CD4-positive, alpha-beta T cell treated with Interferon alpha-2 for 1 hour (primary cell): Measurements from ENCODE around the gene CHRM1.
"Not testable (repeated sequence)": the region's sequence is repeated elsewhere in the genome, so short reads cannot be mapped to it uniquely, and the experiment has no call there.

Source experiments
- DNase-seq, 2 donors: peaks; one replicate each; pipeline ENCODE4 v3.0.0-alpha.2; 2020 to 2022

CHRM1 gene, protein sequence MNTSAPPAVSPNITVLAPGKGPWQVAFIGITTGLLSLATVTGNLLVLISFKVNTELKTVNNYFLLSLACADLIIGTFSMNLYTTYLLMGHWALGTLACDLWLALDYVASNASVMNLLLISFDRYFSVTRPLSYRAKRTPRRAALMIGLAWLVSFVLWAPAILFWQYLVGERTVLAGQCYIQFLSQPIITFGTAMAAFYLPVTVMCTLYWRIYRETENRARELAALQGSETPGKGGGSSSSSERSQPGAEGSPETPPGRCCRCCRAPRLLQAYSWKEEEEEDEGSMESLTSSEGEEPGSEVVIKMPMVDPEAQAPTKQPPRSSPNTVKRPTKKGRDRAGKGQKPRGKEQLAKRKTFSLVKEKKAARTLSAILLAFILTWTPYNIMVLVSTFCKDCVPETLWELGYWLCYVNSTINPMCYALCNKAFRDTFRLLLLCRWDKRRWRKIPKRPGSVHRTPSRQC

DNA sequence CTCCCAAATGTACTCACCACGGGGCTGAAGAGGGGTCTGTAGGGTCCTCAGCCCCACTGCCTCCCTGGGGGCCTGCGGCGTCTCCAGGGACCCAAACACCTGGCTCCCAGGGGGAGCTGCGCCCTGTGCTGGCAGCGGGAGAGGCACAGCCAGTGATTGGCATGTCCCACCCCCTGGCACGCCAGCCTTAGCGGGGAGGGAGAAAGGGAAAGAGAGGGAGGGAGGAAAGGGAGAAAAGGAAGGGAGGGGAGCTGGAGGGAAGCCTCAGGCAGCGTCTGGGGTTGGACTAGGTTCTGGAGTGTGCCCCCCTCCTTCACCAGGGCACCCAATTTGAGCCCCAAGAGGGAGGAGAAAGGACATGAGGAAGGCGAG, at the start of gene CHRM1:
Gene CHRM1 (minus strand): TSS at position 163 of the 372 bp plus-strand sequence. CDS start 10,263 bp downstream, outside the sequence.
- DNase-seq, result no peak

DNA sequence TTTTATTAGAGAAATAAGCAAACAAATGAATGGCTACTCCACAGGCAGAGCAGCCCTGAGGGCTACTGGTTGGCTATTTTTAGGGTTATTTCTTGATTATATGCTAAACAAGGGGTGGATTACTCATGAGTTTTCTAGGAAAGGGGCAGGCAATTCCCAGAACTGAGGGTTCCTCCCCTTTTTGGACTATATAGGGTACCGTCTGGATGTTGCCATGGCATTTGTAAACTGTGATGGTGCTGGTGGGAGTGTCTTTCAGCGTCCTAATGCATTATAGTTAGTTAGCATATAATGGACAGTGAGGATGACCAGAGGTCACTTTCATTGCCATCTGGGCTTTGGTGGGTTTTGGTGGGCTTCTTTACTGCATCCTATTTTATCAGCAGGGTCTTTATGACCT, 44.4 kb upstream of the CHRM1 start:
- DNase-seq, result no peak

DNA sequence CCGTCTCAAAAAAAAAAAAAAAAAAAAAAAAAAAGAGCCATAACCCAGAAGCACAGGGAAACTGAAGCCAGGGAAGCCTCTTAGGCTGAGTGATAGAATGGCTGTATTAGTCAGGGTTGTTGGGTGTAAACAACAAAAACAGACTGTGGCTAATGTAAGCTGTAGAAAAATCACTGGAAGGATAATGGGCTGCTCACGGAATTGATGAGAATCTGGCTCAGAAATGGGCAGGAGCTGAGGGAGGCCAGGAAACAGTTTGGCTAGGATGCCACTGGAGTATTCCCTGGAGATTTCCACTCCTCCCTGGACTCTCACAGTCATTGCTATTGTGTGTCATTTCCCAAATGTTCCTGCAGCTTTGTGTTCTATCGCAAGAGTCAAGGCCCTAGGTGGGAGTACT, 41.2 kb upstream of the CHRM1 start:
- DNase-seq, result no peak

DNA sequence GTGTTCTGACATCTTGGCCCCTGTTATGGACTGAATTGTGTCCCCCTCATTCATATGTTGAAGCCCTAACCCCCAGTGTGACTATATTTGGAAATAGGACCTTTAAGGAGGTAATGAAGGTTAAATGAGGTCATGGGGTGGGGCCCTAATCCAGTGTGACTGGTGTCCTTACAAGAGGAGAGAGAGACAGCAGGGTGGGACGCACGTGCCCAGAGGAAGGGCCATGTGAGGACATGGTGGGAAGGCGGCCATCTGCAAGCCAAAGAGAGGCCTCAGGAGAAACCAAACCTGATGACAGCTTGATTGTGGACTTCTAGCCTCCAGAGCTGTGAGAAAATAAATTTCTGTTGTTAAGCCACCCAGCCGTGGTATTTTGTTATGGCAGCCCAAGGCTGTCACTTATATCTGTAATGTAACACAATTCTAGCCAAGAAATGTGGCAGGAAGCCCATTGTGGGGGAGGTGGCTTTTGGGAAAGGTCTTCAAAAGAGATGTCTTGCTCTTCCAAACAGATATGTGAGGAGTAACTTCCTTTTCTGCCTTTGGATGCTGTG, 39.9 kb upstream of the CHRM1 start:
- no peak for DNase-seq

DNA sequence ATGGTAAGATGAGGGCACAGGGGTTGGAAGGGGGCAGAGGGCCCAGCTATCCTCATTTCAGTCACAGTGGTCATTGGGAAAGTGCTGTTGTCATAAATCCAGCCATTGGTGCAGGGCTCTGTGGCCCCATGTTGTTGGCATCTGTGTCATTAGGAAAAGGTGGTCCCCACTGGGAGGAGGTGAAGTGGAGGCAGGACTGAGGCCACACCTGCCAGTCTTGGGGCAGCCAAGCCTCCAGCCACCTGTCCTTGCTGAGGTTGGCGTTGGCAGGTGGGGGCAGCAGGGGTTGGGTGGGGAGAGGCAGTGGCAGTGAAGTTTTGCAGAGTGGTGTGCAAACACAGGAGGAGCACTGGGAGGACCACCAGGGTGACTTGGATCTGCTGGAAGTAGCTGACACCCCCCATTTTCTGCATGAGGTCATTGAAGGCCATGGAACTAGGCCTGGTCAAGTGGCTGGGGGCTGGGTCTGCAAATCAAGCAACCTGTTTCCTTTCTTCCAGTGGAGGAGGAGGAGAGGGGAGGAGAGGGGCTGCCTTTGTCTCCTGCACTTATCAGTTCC, 38.3 kb upstream of the CHRM1 start:
- DNase-seq, result no peak

DNA sequence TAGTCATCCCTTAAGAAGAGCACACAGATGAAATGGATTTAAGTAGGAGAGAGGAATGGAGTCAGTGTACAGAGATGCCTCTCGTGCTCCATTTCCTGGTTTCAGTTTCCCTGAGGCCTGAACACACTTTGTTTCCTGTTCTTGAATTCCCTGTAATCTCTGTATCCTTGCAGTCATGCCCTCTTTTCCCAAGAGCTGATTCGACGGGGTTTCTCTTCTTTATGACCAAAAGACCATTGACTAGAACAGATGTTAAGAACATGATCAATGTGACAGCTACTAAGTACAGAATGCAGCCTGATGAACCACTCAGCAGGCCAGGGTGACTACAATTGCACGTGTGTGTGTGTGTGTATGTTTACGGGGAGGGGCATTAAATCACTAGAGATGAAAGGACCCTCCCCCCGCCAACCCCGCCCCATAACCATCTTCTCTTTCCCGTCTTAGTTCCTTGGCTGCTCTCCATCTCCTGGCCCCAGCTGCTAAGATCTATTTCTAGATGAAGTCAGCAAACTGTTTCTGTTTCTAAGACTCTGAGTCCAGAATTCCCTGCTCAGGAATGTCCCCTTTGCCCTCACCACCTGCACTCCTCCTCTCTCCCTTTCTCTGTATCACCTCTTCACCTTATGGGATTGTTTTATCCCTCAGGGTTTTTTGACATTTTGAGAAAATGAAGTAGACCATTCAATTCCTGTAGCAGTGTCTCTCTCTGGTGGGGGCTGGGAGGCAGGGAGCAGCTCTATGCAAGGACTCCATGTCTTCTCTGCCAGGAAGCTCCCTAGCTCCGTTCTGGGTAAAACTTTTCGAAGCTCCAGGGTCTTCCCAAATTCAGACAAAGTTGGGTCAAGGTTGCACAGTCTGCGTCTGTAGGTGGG, 37.6 kb upstream of the CHRM1 start:
- DNase-seq, result no peak

DNA sequence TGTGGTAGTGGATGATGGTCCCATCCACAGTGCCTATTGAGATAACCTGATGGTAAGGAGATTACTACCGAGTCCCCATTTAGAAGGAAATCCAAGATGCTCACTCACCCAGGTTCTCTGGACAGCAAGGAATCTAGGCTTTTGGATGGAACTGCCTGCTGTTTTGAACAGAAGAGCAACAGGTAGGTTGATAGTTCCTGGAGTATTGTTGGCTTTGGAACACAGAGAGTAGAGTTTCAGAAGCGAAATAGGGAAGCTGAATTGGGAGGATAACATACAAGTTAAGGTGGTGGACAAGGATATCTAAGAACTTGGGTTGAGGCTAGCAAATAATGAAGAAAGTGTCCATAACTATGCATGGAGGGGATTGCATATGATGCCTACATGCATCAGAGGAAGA, 36.0 kb upstream of the CHRM1 start:
- DNase-seq, result no peak

DNA sequence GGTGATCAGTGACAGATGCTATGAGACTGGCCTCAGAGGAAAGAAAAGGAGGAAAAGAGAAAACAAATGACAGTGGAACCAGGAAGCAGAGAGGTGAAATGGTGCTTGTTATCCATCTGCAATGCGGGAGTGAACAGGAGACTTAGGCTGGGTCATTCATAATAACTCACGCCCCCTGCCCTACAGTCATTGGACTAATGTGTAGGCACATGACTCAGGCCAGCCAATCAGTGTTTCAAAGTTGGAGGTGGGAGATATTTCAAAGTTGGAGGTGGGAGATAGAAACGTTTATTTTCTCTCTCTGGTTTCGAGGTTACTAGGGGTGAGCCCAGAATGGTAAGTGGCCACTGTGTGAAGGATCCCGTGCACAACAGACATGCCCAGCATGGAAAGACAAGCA, 33.3 kb upstream of the CHRM1 start:
- no peak for DNase-seq

DNA sequence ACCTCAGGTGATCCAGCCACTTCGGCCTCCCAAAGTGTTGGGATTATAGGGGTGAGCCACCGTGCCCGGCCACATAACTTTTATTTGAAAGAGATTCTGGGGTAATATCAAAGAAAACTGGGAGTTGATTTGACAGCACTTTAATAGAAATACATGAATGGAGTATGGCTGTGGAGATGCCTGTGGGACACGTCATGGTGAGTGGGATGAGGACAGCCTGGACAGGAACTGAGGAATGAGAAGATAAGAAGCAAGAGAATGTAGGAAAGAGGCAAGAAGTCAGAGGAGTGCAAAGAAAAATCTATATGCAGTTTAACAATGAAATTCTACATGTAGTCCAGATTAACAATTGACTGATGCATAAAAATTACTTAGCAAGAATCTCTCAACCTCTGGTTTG, 32.6 kb upstream of the CHRM1 start:
- DNase-seq, result no peak

DNA sequence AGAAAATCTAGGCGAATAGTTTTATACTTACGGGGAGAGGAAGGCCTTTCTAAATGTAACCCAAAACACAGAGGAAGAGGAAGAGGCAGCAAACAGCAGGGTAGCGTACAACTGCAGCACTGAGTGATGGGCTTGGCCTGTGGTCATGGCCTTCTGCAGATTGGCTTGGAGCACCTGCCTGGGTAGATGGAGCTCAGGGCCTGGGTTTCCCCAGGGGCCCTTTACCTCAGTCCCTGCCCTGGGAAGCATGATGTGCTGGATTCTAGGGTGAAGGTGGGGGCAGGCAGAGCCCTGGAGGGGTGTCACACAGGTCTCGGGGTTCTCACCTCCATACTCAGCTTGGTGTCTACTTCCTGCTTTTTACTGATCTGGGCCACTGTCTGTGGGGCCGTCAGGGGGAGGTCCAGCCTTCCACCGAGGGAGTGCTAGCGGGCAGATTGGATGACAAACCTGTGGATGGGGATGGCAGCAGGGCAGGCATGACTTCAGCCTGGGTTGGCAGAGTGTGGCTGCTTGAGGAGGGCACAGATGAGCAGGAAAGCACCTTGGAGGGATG, 27.7 kb upstream of the CHRM1 start:
- DNase-seq, result no peak

DNA sequence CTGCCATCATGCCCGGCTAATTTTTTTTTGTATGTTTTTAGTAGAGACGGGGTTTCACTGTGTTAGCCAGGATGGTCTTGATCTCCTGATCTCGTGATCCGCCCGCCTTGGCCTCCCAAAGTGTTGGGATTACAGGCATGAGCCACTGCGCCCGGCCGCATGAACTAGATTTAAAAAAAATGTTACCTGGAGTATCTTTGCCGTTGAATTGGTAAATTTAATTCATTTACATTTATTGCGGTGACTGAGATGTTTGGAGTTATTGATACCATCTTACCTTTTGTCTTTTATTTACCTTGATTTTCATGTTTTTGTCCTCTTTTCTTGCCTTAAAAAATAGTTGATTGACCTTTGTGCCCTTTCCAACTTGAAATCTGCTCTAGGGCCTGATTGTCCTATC, 24.4 kb upstream of the CHRM1 start:
- DNase-seq, result not testable (repeated sequence)

DNA sequence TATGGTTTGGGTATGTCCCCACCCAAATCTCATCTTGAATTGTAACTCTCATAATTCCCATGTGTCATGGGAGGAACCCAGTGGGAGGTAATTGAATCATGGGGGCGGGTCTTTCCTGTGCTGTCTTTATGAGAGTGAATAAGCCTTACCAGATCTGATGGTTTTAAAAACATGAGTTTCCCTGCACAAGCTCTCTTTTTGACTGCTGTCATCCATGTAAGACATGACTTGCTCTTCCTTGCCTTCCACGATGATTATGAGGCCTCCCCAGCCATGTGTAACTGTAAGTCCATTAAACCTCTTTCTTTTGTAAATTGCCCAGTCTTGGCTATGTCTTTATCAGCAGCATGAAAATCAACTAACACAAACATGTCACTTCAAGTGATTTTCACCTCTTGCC, 16.4 kb upstream of the CHRM1 start:
- DNase-seq, result not testable (repeated sequence)

DNA sequence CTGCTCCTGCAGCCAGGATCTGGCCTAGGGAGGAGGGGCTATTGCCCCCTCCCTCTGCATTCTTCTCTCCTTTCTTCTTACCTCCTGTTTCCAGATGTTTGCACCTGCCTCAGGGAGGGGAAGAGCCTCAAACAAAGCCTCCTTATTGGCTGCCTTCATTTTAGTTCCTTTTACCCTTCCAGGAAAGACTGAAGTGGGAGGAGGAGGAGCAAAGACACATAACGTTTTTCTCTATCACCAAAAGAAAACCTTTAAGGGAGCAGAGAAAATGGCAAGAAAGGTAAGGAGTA, 13.3 kb upstream of the CHRM1 start:
- DNase-seq, result no peak

DNA sequence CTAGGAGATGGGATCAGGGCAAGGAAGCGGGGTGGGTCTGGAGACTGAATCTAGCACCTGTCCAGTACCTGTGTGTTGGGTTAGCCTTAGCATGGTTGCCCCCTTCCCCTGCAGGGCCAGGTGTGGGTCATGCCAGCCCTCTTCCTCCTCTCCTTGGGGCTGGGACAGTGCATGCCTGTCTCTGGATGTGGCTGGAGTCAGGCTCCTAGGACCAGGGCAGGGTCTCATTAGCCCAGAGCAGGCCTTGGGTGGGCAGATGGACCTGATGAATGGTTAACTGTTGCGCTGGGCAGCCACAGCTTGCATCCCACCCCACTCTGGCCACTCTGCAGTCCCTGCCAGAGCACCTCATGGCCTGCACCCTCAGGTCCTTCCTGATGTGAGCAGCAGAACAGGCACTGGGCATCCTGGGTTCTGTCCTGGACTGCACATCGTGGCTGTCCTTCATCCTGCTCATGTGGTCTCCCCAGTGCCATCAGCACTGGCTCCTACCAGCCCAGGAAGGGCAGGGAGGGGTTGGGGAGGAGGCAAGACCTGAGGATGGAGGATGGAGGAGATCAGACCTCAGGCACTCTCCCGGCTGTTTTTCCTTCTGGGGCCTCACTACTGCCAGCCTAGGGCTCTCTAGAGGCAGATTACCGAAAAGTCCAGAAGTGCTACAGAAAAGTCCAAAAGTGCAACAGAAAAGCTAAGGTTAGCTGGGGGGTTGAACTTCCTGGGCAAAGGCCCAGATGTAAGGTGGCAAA, 12.8 kb upstream of the CHRM1 start:
- no peak for DNase-seq

DNA sequence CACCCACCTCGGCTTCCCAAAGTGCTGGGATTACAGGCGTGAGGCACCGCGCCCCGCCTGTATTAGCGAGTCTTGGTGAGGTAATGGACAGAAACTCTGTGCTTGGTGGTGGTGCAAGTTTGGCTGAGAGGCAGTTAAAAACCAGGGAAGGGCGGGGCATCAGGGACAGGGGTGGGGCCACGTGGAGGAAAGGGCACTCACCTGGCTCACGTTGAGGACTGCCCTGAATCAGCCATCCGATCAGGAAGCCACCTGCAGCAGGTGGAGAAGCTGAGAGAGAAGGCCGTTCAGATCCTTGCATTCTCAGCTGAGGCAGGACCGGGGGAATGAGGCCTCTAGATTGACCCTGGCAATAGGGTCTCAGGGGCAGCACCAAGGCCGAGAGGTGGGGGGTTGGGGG, 12.1 kb upstream of the CHRM1 start:
- DNase-seq, result no peak

DNA sequence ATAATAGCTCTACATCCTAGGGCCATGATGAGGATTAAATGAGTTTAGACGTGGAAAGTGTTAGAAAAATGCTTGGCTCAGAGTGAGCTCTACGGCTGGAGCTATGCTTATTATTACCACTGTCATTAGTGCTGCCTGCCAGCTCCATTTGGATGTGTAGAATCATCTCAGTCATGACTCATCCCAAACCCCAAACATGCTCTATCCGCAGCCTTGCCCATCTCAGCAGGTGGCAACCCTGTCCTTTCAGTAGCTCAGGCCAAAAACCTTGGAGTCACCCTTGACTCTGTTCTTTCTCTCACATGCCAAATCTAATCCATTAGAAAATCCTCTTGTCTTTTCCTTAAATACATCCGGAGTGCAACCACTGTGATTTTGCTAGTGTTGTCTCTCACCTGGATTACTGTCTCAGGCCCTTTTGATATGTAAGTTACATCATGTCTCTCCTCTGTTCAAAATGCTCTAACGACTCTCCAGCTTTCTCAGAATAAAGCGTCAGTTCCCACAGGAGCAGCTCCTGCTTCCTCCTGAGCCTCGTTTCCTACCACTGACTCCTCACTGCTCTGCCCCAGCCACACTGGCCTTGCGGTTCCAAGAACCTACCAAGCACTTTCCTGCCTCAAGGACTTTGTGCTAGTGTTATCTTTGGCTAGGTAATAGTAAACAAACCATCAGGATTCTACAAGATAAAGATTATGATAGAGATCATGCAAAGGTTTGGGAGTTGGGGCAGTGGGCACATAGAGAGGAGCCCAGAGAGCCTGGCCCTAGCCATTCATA, 10.5 kb upstream of the CHRM1 start:
- DNase-seq, result no peak

DNA sequence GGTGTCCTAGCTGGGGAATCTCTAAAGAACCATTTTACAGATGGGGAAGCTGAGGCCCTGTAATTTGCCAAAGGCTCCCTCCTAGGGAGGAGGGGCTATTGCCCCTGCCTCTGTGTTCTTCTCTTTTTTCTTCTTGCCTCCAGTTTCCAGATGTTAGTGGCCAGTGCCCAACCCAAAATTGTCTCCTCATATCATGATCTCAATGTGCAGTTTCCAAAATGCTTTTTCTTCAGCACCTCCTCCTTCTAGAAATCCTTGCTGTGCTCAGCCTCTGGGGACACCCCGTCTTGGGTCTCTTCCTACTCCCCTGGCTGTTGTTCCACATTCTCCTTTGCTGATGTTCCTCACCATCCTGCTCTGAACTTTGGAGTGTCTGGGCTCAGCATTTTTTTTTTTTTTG, 9.5 kb upstream of the CHRM1 start:
- no peak for DNase-seq

DNA sequence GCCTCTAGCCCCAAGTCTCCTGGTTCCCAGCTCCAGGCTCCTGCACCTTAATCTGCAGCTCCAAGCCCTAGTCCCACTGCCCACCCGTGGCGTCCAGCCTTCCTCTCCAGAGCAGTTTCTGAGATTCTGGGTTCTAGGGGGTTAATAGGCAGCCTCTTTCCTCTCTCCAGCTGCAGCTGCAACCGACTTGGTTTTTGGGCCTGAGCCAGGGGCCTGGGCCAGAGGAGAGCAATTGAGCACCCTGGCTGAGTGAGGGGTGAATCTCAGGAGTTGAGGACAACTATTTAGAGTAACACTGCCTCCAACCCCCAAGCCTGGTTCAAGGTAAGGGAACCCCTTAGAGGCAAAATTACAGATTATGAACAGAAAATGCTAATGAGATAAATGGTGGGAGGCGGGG, 9.0 kb upstream of the CHRM1 start:
- no peak for DNase-seq

DNA sequence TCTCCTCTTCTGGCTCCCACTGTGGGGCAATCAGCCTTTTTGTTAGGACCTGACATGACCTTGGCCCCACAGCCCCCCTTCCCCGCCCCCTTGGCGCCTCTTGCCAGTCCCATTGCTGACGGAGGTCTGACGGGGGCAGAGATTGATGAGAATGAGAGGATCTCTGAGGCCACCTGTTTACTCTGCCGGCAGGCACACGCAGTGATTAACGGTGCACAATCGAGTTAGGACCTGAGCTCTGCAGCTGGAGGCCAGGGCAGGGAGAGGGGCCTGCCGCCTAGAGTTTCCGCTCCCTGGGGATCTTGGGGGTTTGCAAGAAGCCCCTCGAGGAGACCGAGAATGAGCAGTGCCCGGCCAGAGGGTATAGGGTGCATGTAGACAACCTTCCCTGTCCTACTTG, 6.8 kb upstream of the CHRM1 start:
- DNase-seq, result no peak

DNA sequence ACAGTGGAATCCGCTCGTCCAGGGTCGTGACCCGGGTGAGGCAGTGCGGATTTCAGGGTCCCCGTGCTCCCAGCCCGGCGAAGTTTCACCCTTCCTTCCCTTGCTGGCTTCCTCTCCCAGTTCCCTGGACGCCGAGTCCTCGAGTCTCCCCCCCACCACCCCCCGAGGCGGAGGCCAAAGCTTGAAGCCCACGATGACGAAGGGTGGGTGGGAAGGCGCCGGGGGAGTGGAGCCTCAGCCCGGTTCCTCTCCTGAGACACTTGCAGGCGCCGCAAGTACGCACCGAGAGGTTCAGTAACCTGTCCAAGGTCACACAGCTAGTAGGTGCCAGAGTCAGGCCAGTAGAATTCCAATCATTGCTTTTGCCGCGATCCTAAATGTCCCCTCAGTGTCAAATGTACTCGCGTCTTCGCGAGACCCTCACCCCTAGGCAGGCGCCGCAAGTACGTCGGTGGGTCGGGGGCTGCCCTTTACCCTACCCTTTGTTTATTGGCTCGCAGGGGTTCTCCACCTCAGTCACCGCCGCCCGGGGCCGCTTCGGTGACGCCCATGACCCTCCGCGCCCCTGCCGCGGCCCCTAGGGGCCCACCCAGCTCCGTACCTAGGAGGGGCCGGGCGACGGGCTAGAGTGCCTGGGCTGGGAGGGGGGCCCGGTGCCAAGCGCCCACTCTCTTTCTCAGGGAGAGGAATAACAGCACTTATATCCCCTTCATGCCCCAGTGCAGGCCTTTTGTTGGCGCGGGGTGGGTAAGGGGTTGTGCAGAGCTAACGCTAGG, 5.7 kb upstream of the CHRM1 start:
- DNase-seq, result no peak
